Left lung (tissue), 10 donors: Measurements from ENCODE around the gene ITSN1. TPM values are rescaled to one million over a fixed set of nuclear protein-coding genes. Genes with fewer than 3 reads are reported as not detected.
A peak's percentile ranks its signal among the peaks of the same experiment; 100 is the strongest.

Experiments
- ATAC-seq: fragments of 200-7000 bp; cut with Tn5 transposase; one replicate; pipeline ENCODE4 v1.9.1; 2020; ENCODE audit warnings: moderate library complexity
- DNase-seq, 4 donors: peaks; one replicate each; pipeline ENCODE4 v3.0.0-alpha.2; 2013 to 2020
- H3K27ac ChIP-seq, 2 donors: fragments of 200-600 bp; sonication (generic) in 1 of 2; one replicate each; pipeline versions ENCODE4 v1.5.0 to v1.8.0; 2020 to 2021
- H3K27me3 ChIP-seq, 2 donors: fragments of 200-600 bp; sonication (generic) in 1 of 2; one replicate each; pipeline versions ENCODE4 v1.5.0 to v1.8.0; 2020 to 2021
- H3K36me3 ChIP-seq, 2 donors: fragments of 200-600 bp; sonication (generic) in 1 of 2; one replicate each; pipeline versions ENCODE4 v1.5.0 to v1.8.0; 2020 to 2021
- H3K4me1 ChIP-seq, 2 donors: fragments of 200-600 bp; one replicate each; pipeline ENCODE4 v1.8.0; 2021
- H3K4me3 ChIP-seq, 2 donors: fragments of 200-600 bp; sonication (generic) in 1 of 2; one replicate each; pipeline versions ENCODE4 v1.5.0 to v1.8.0; 2020 to 2021; ENCODE audit warnings: mild to moderate bottlenecking in 1 of 2
- H3K9me3 ChIP-seq, 2 donors: fragments of 200-600 bp; sonication (generic) in 1 of 2; one replicate each; pipeline versions ENCODE4 v1.5.0 to v1.8.0; 2020 to 2021
- CTCF ChIP-seq, 2 donors: fragments of 200-600 bp; sonication (generic) in 1 of 2; IDR thresholded peaks; one replicate each; pipeline versions ENCODE4 v1.5.0 to v1.8.0; 2021; ENCODE audit warnings: antibody characterized with exemption in 2 of 2
- intact Hi-C, 2 donors: fragments of 100-400 bp; cut with DNase I; formaldehyde crosslinking; loops; one replicate each; pipeline versions ENCODE4 v1.11.2 to v1.14.2; 2022
- polyA plus RNA-seq, 6 donors: library from polyadenylated mRNA; unstranded; fragments of 120-200 nt; gene quantifications; one replicate each; pipeline ENCODE4 v1.2.1, GENCODE V29; 2013; ENCODE audit not compliant: insufficient read length in 6 of 6
- total RNA-seq, 2 donors: library from RNA; stranded (reverse); fragmentation: NEBNext Ultra II Directional; extraction: Animal tissue kit (Norgen Biotek cat#: 25700); gene quantifications; one replicate each; pipeline ENCODE4 v1.2.1, GENCODE V29; 2021
- donor health status: DM: no; HTN: yes; CAD: no.
- donor health status: DM: no; HTN: no; CAD: no.

ITSN1 gene
- total and polyA plus RNA-seq, 8 donors, result 38.9 to 59.1 (median 50.8) TPM

GRCh38 chr21:33800753-33801423 is 158.6 kb downstream of the ITSN1 start:
- no peak overlapping the region for H3K4me3 ChIP-seq
- peaks cover 0 to 32% of the 10 kb centered on the region in 2 donors for H3K36me3 ChIP-seq
- H3K9me3 ChIP-seq, result no peaks in the 10 kb centered on the region
- peak overlapping the region in 1 of 2 donors; percentile 51 for H3K27ac ChIP-seq
- ATAC-seq (no peak), DNase-seq (no peak)
- no peak for TF ChIP-seq CTCF (IDR thresholded peaks at IDR 0.05)
- no peaks in the 10 kb centered on the region for H3K27me3 ChIP-seq
- intact Hi-C loops, result no loop called here
- H3K4me1 ChIP-seq, result peaks cover 0 to 16% of the 10 kb centered on the region in 2 donors

GRCh38 chr21:33801424-33802405 is 159.4 kb downstream of the ITSN1 start:
- Histone ChIP-seq H3K4me1 (peaks cover 0 to 16% of the 10 kb centered on the region in 2 donors), H3K27ac (peak overlapping the region; percentile 30 to 51), H3K27me3 (no peaks in the 10 kb centered on the region), H3K36me3 (peaks cover 0 to 26% of the 10 kb centered on the region in 2 donors), H3K9me3 (no peaks in the 10 kb centered on the region), H3K4me3 (no peak overlapping the region)
- ATAC-seq (peak; percentile 88), DNase-seq (no peak)
- intact Hi-C loops, result no loop called here
- no peak for TF ChIP-seq CTCF (IDR thresholded peaks at IDR 0.05)

GRCh38 chr21:33802481-33802880 is 160.2 kb downstream of the ITSN1 start:
- ATAC-seq, result no peak
- peak overlapping the region; percentile 30 to 51 for H3K27ac ChIP-seq
- intact Hi-C loops, result no loop called here

GRCh38 chr21:33808715-33809367 is 166.5 kb downstream of the ITSN1 start:
- intact Hi-C loops, result no loop called here
- ATAC-seq (no peak), DNase-seq (no peak)
- peaks cover 13 to 41% of the 10 kb centered on the region in 2 donors for H3K4me1 ChIP-seq
- H3K9me3 ChIP-seq, result no peaks in the 10 kb centered on the region
- no peak overlapping the region for H3K27ac ChIP-seq
- peaks cover 0 to under 1% of the 10 kb centered on the region in 2 donors for H3K36me3 ChIP-seq
- no peak overlapping the region for H3K4me3 ChIP-seq
- no peaks in the 10 kb centered on the region for H3K27me3 ChIP-seq
- TF ChIP-seq CTCF (IDR thresholded peaks at IDR 0.05), result no peak

More at GRCh38 chr21:33802481-33802880, 160.2 kb downstream of the ITSN1 start:
- Histone ChIP-seq H3K36me3 (peaks cover 0 to 20% of the 10 kb centered on the region in 2 donors), H3K27me3 (no peaks in the 10 kb centered on the region), H3K4me1 (peaks cover 0 to 16% of the 10 kb centered on the region in 2 donors), H3K4me3 (no peak overlapping the region), H3K9me3 (no peaks in the 10 kb centered on the region)
- no peak for TF ChIP-seq CTCF (IDR thresholded peaks at IDR 0.05)
- no peak for DNase-seq
